Motor neuron (in vitro differentiated cells): ENCODE results near the gene BCO2. TPM values are rescaled to one million over a fixed set of nuclear protein-coding genes. Genes with fewer than 3 reads are reported as not detected.

Source experiments
- ATAC-seq, 8 experiments: fragments of 200-7000 bp; cut with Tn5 transposase; replicated peaks in 6 of 8; 2 replicates each; pipeline ENCODE4 v1.8.0; 2021; ENCODE audit warnings: mild to moderate bottlenecking in 8 of 8, moderate library complexity in 8 of 8
- H3K27ac ChIP-seq, 2 donors: fragments of 250-450 bp; sonication (Bioruptor Pico); 2 replicates each; pipeline ENCODE4 v1.9.0; 2021; ENCODE audit warnings: antibody characterized with exemption in 2 of 2, mild to moderate bottlenecking in 2 of 2, moderate library complexity in 1 of 2
- H3K4me1 ChIP-seq, 2 donors: fragments of 250-450 bp; sonication (Bioruptor Pico); replicated peaks in 1 of 2; 2 replicates each; pipeline ENCODE4 v1.6.1; 2021; ENCODE audit warnings: antibody characterized with exemption in 2 of 2, mild to moderate bottlenecking in 2 of 2, moderate library complexity in 1 of 2
- H3K4me3 ChIP-seq, 5 donors: fragments of 250-450 bp; sonication (Bioruptor Pico); 2 replicates each; pipeline ENCODE4 v1.9.0; 2021; ENCODE audit warnings: antibody characterized with exemption in 5 of 5, mild to moderate bottlenecking in 5 of 5, moderate library complexity in 4 of 5
- WGBS, 10 experiments: fragments of 450-650 bp; shearing (Covaris generic); methylation state at CpG; one replicate each; pipeline ENCODE4 v1.0.0; 2022; 5-methylcytosine and 5-hydroxymethylcytosine counted together
- in situ Hi-C, 9 experiments: fragments of 400-800 bp; cut with MboI; loops; one replicate each; pipeline ENCODE4 v1.15.0; 2021; ENCODE audit warnings: low sequenced_read_pairs in 9 of 9, low pct_unique_long_range_greater_than_20kb in 2 of 9; ENCODE audit not compliant: unreplicated experiment in 9 of 9
- total RNA-seq, 8 experiments: library from RNA; unstranded; fragments of 300-600 nt; gene quantifications; 2 replicates each; pipeline versions ENCODE4 v1.2.3 to v1.2.4, GENCODE V29; 2022

The BCO2 gene
- total RNA-seq, 8 experiments from 2014 or later: 4.0 to 66.9 (median 11.2) TPM

- in situ Hi-C loops: no loop called here
- no peak for ATAC-seq
- no peak overlapping the region for H3K27ac ChIP-seq
- WGBS, 10 experiments: 73 to 100% (median 88%) methylated on average over 1 to 2 of the region's 2 CpGs; no CpG with 5 or more reads in 2 of the 10 experiments
- H3K4me3 ChIP-seq: no peak overlapping the region
- no peaks in the 10 kb centered on the region for H3K4me1 ChIP-seq
These were observed 72.9 kb downstream of the BCO2 start for GRCh38 chr11:112248201-112248600.

- in situ Hi-C loops: loop anchor here in 1 of 9 experiments (25.0 kb wide), 1 partner anchor 163 kb away; the partner anchor contains the start of genes SDHD and TIMM8B
- WGBS, 10 experiments: 71 to 100% (median 79%) methylated on average over 1 to 8 of the region's 8 CpGs
- no peak for ATAC-seq
- Histone ChIP-seq H3K27ac (no peak overlapping the region), H3K4me3 (no peak overlapping the region), H3K4me1 (peaks cover 1 to 4% of the 10 kb centered on the region in 2 donors)
These were observed 74.7 kb downstream of the BCO2 start for GRCh38 chr11:112249871-112250610.

GRCh38 chr11:112253605-112254242 is 78.4 kb downstream of the BCO2 start:
- Histone ChIP-seq H3K4me3 (no peak overlapping the region), H3K4me1 (peaks cover 12 to 13% of the 10 kb centered on the region in 2 donors), H3K27ac (no peak overlapping the region)
- 83 to 100% (median 100%) methylated on average over 1 to 3 of the region's 3 CpGs; no CpG with 5 or more reads in 2 of the 10 experiments for whole genome bisulfite sequencing, 10 experiments
- in situ Hi-C loops: loop anchor here in 1 of 9 experiments (25.0 kb wide), 1 partner anchor 166 kb away; the partner anchor contains the start of genes SDHD and TIMM8B
- ATAC-seq: no peak

- ATAC-seq: peak in 7 of 8 experiments; percentile 43 to 97 (median 90)
- in situ Hi-C loops: loop anchor here in 1 of 9 experiments (25.0 kb wide), 1 partner anchor 168 kb away; the partner anchor contains the start of genes SDHD and TIMM8B
- Histone ChIP-seq H3K4me3 (no peak overlapping the region), H3K4me1 (peaks cover 12 to 13% of the 10 kb centered on the region in 2 donors), H3K27ac (peak overlapping the region in 1 of 2 donors; percentile 30)
- WGBS, 10 experiments: 24 to 70% (median 52%) methylated on average over 3 to 15 of the region's 15 CpGs
These were observed 79.9 kb downstream of the BCO2 start for GRCh38 chr11:112255067-112255720.

- peak in 3 of 8 experiments; percentile 31 to 94 (median 81) for ATAC-seq
- H3K4me3 ChIP-seq: no peak within 1 kb of the TSS
- in situ Hi-C loops: loop anchor here in 1 of 9 experiments (25.0 kb wide), 1 partner anchor 173 kb away; the partner anchor contains the start of genes SDHD and TIMM8B
- 30 to 100% (median 88%) methylated on average over 1 to 2 of the region's 2 CpGs; no CpG with 5 or more reads in 4 of the 10 experiments for WGBS, 10 experiments
- H3K27ac ChIP-seq: no peak within 1 kb of the TSS
- H3K4me1 ChIP-seq: peaks cover 5 to 6% of the 10 kb centered on the region in 2 donors
These were observed 85.2 kb downstream of the BCO2 start, which contains the start of gene PLET1 for GRCh38 chr11:112260490-112260889. PLET1 (minus strand) TSS chr11:112260860; CDS start chr11:112260589, 271 bp downstream.

- 15 to 100% (median 67%) methylated on average over 1 to 8 of the region's 11 CpGs; no CpG with 5 or more reads in 1 of the 10 experiments for WGBS, 10 experiments
- in situ Hi-C loops: loop anchor here in 1 of 9 experiments (25.0 kb wide), 1 partner anchor 179 kb away; the partner anchor contains the start of genes SDHD and TIMM8B
- Histone ChIP-seq H3K27ac (no peak overlapping the region), H3K4me1 (no peaks in the 10 kb centered on the region), H3K4me3 (no peak overlapping the region)
- peak in 1 of 8 experiments; percentile 54 for ATAC-seq
These were observed 90.5 kb downstream of the BCO2 start for GRCh38 chr11:112265659-112266409.

GRCh38 chr11:112266410-112266778 is 91.1 kb downstream of the BCO2 start:
- Histone ChIP-seq H3K4me3 (no peak overlapping the region), H3K27ac (no peak overlapping the region), H3K4me1 (no peaks in the 10 kb centered on the region)
- in situ Hi-C loops: loop anchor here in 1 of 9 experiments (25.0 kb wide), 1 partner anchor 179 kb away; the partner anchor contains the start of genes SDHD and TIMM8B
- 43 to 100% (median 83%) methylated on average over 1 to 3 of the region's 3 CpGs; no CpG with 5 or more reads in 2 of the 10 experiments for WGBS, 10 experiments
- ATAC-seq: no peak

GRCh38 chr11:112267188-112267591 is 91.9 kb downstream of the BCO2 start:
- WGBS, 10 experiments: 39 to 96% (median 73%) methylated on average over 1 to 5 of the region's 5 CpGs; no CpG with 5 or more reads in 1 of the 10 experiments
- H3K4me1 ChIP-seq: no peaks in the 10 kb centered on the region
- in situ Hi-C loops: loop anchor here in 1 of 9 experiments (25.0 kb wide), 1 partner anchor 180 kb away; the partner anchor contains the start of genes SDHD and TIMM8B

GRCh38 chr11:112268406-112268805 is 93.1 kb downstream of the BCO2 start:
- H3K4me1 ChIP-seq: no peaks in the 10 kb centered on the region
- in situ Hi-C loops: loop anchor here in 1 of 9 experiments (25.0 kb wide), 1 partner anchor 181 kb away; the partner anchor contains the start of genes SDHD and TIMM8B
- ATAC-seq: no peak
- no peak overlapping the region for H3K4me3 ChIP-seq
- H3K27ac ChIP-seq: no peak overlapping the region
- 41 to 100% (median 66%) methylated on average over 1 to 4 of the region's 5 CpGs for WGBS, 10 experiments

More at GRCh38 chr11:112267188-112267591, 91.9 kb downstream of the BCO2 start:
- ATAC-seq: no peak
- H3K4me3 ChIP-seq: no peak overlapping the region
- no peak overlapping the region for H3K27ac ChIP-seq
